ENCODE data around the gene IER2.

The IER2 gene, protein sequence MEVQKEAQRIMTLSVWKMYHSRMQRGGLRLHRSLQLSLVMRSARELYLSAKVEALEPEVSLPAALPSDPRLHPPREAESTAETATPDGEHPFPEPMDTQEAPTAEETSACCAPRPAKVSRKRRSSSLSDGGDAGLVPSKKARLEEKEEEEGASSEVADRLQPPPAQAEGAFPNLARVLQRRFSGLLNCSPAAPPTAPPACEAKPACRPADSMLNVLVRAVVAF

GRCh38 chr19:13150187-13150930, at the start of gene IER2, which contains the start of gene STX10:
Gene IER2, plus strand, starts transcription at chr19:13150411. Its CDS starts 2,776 bp downstream, at chr19:13153187.
Gene STX10, minus strand, starts transcription at chr19:13150375. Its CDS starts 202 bp downstream, at chr19:13150173.
- in situ Hi-C loops (cut with MboI; ENCODE audit: low sequenced_read_pairs), result no loop called here

DNA sequence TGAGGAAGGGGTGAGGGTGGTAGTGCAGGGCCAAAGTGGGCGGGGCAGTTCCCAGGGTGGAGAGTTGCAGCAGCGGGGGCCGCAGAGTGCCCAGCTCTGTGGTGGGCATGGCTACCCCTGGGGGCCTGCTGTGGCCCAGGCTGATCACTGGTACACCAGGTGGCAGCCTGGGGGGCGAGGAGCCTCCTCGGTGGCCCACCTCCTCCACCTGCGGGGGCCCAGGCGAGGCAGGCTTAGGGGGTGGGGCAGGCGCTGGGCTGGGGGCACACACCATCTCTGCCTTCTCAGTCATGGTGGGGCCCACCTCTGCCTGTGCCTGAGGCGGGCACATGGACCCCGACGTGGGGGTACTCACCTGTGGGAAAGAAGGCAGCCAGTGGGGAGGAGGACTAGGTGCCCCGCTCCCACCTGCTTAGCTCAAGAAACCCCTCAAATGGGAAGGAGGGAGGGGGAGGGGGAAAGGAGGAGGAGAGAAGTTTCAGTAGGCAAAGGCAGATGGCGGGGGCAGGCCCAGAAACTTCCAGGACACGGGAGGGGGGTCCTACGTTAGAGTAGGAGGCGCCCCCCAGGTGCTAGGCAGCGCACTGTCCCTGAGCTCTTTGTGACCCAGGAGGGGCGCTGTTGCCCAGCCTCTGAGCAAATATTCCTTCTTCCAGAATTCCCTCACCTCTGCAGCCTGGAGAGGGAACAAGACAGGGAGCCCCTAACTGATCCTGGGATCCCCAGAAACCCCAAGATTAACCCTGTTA, 49.2 kb upstream of the IER2 start:
- in situ Hi-C loops (cut with MboI; ENCODE audit: low sequenced_read_pairs), result no loop called here

- in situ Hi-C loops (cut with MboI; ENCODE audit: low sequenced_read_pairs), result no loop called here
Observed at GRCh38 chr19:13101590-13102415, 48.4 kb upstream of the IER2 start.

GRCh38 chr19:13102416-13102665, 47.9 kb upstream of the IER2 start:
- in situ Hi-C loops (cut with MboI; ENCODE audit: low sequenced_read_pairs), result no loop called here

GRCh38 chr19:13102666-13103580, 47.3 kb upstream of the IER2 start, which contains the start of gene LYL1:
Gene LYL1, minus strand, starts transcription at chr19:13102858. Its CDS starts 1,687 bp downstream, at chr19:13101171.
- in situ Hi-C loops (cut with MboI; ENCODE audit: low sequenced_read_pairs), result no loop called here

DNA sequence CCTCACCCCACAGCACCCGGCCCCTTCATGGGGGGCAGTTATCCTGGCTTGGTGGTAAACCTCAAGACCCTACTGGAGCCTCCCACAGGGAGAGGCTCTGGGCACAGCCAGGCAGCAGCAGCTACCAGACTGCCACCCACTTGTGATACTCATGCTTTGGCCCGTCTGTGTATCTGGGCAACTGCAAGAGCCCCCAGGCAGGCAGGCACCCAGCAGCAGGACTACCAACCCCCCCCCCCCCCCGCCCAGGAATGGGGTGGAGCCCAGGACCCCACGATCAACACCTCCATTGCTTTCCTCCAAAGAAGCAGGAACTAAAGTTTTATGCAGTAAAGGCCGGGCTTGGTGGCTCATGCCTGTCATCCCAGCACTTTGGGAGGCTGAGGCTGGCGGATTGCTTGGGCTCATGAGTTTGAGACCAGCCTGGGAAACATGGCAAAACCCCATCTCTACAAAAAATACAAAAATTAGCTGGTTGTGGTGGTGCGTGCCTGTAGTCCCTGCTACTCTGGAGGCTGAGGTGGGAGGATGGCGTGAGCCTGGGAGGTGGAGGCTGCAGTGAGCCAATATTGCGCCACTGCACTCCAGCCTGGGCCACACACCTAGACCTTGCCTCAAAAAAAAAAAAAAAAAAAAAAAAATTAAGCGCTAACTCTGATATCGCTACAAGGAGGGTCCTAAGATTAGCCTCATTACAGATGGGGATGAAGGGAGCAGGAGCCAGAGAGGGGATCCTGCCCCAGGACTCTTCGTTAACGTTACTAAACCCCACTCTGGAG, 46.4 kb upstream of the IER2 start:
- in situ Hi-C loops (cut with MboI; ENCODE audit: low sequenced_read_pairs), result no loop called here

DNA sequence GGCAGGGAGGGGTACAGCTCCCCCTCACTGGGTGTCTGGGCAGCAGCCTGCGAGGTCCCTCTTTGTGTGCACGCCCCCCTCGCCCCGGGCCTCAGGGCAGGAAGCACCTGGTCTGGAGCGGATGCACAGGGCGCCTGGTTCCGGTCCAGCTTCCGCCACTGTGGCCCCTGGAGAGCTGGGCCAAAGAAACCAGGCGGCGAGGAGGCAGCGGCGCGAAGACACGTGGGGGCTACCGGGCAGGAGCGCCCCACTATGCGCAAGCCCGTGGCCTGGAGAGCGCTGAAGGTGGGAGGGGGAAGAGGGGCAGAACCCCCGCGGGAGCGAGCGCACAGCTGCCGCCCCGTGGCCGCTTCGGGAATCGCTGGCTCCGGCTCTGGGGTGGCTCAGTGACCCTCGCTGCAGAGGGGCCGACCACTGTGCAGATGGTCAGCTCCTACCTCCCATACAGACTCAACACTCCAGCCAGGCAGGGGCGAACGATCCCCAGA, 45.8 kb upstream of the IER2 start:
- in situ Hi-C loops (cut with MboI; ENCODE audit: low sequenced_read_pairs), result no loop called here

DNA sequence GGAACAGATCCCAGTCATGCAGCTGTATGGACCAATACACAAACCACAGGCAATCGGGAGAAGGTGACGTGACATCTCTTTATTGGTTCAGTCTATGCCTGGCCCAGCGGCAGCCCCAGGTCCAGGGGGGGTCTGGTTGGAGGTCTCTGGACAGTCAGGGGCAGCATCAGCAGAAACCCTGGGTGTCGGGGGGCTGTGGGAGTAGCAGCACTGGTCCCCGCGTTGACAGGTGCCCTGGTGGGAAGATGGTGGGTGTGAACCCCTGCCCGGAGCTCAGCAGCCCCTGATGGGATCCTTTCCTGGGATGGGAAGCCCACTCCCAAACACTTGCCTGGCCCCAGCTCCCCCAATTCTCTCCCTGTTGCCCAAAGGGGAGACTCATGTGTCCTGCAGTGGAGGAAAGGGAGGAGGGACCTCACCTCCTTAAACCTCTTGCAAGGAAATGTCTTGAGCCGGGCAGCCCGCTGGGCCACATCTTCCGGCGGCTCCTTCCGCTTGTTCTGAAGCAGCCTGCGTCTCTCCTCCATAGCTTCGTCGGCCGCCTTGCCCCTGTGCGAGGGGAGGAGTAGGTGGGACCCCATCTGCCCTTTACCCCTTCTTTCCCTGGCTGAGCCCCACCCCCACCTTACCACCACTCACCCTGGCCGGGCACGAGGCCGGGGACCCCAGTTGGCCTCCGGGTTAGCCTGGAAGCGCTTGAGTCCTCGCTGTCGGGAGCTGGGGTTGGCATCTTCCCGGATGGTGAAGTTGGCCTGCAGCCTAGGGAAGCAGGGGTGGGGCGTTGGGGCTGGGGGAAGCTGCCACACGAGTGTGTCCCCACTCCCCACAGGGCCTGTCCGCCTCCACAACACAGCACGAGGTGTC, 45.1 kb upstream of the IER2 start:
- in situ Hi-C loops (cut with MboI; ENCODE audit: low sequenced_read_pairs), result no loop called here

DNA sequence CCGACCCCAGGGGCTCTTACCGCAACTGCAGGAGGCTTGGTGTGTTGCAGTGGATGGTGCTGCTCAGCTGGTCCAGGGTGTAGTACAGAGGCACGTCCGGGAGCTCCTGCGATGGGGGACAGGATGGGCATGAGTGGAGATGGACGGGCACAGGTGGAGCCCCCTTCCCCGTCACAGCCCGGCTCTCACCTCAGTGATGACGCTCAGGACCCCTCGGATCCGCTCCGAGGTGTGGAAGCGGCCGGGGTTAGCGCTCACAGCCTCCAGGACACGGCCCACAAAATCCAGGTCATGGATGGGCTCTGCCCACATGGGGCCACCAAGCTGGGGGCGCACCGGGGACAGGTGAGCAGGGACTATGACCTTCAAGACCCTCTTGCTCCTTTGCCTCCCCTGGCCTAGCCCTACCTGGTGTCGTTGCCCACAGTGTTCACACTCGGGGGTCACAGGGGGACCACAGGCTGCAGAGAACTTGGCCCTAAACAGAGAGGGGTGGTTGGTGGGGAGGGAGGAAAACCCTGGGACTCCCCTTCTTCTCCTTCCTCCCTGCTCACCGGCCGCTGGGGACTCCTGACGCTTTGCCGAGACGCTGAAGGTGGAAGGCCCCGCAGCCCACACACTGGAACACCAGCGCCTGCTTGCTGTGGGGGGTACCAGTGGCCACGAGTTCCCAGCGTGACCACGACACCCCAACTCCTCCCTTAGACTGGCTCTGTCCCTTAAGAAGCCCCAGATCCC, 40.7 kb upstream of the IER2 start:
- in situ Hi-C loops (cut with MboI; ENCODE audit: low sequenced_read_pairs), result no loop called here

GRCh38 chr19:13110099-13110610, 40.1 kb upstream of the IER2 start:
- in situ Hi-C loops (cut with MboI; ENCODE audit: low sequenced_read_pairs), result no loop called here

GRCh38 chr19:13112555-13112954, 37.7 kb upstream of the IER2 start:
- in situ Hi-C loops (cut with MboI; ENCODE audit: low sequenced_read_pairs), result no loop called here

- in situ Hi-C loops (cut with MboI; ENCODE audit: low sequenced_read_pairs), result no loop called here
Observed at GRCh38 chr19:13115936-13116281, 34.3 kb upstream of the IER2 start.

- in situ Hi-C loops (cut with MboI; ENCODE audit: low sequenced_read_pairs), result no loop called here
Observed at GRCh38 chr19:13116282-13117175, 33.7 kb upstream of the IER2 start, which contains the start of gene TRMT1. Gene TRMT1, minus strand, starts transcription at chr19:13116740. Its CDS starts 341 bp downstream, at chr19:13116399.

- in situ Hi-C loops (cut with MboI; ENCODE audit: low sequenced_read_pairs), result no loop called here
Observed at GRCh38 chr19:13117176-13117771, 32.9 kb upstream of the IER2 start.

GRCh38 chr19:13117772-13118423, 32.3 kb upstream of the IER2 start, which contains the start of gene NACC1:
Gene NACC1, plus strand, starts transcription at chr19:13118264. Its CDS starts 16,944 bp downstream, at chr19:13135208.
- in situ Hi-C loops (cut with MboI; ENCODE audit: low sequenced_read_pairs), result no loop called here

Data from HL-60/S4 treated with phorbol 12-myristate 13-acetate at 8.2 ng/mL for 4 days and 3 days (cell line).